ENCODE data around the gene CLCNKA.
A peak's percentile ranks its signal among the peaks of the same experiment; 100 is the strongest.
"Not testable (repeated sequence)": the region's sequence is repeated elsewhere in the genome, so short reads cannot be mapped to it uniquely, and the experiment has no call there.

The CLCNKA gene

DNA sequence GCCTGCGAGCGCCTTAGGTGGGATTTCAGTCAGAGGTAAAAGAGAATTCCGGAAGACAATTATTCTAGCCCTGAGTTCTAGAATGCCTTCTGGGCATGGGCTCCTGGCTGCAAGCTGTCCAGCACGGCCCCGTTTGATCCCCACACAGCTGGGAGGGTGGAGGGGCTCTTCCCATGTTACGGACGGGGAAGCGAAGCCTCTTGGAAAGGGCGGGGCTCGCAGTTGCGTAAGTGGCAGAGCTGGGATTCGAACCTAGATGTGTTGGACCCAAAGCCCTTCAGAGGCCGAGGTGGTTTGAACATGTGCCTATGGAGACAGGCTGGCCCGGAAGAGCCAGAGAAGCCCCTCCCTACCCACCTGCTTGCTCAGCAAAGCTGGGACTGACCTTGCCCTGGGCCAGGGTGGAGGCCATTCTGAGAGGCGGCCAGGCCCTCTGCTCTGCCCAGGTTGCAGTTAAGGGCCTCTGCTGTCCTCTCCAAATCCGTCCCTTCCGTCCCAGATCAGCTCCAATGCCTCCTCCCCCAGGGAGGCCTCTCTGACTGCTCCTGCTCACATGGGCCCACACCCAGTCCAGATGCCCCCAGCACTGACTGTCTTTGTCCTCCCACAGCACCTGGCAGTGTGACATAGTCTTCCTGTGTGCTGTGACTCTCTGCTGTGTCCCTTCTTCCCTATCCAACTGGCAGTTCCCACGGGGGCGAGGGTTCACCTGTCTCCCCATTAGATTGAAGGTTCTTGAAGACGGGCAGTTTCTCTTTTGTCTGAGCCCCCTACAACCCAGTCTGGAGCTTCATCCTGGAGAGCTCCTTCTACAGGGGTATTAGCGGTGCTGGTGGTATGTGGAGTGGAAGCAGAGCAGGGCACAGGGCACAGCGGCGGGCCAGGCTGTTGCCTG is 2.8 kb upstream of the CLCNKA start:
- Histone ChIP-seq H3K9me3 (ENCODE audit: control insufficient read depth, low read length) (no peaks in the 10 kb centered on the region), H3K27me3 (ENCODE audit: control insufficient read depth, insufficient read depth, low read length) (no peaks in the 10 kb centered on the region), H3K4me1 (peaks cover 56% of the 10 kb centered on the region), H2AFZ (no peak overlapping the region), H3K27ac (peak overlapping the region; percentile 99), H3K36me3 (ENCODE audit: control insufficient read depth, insufficient read depth, low read length) (no peaks in the 10 kb centered on the region), H3K9ac (no peak overlapping the region), H3K79me2 (no peaks in the 10 kb centered on the region), H3K4me3 (ENCODE audit: low read depth, low read length) (no peak overlapping the region), H3K4me2 (ENCODE audit: low read length) (peak overlapping the region; percentile 19)
- TF ChIP-seq, protein P1, sequence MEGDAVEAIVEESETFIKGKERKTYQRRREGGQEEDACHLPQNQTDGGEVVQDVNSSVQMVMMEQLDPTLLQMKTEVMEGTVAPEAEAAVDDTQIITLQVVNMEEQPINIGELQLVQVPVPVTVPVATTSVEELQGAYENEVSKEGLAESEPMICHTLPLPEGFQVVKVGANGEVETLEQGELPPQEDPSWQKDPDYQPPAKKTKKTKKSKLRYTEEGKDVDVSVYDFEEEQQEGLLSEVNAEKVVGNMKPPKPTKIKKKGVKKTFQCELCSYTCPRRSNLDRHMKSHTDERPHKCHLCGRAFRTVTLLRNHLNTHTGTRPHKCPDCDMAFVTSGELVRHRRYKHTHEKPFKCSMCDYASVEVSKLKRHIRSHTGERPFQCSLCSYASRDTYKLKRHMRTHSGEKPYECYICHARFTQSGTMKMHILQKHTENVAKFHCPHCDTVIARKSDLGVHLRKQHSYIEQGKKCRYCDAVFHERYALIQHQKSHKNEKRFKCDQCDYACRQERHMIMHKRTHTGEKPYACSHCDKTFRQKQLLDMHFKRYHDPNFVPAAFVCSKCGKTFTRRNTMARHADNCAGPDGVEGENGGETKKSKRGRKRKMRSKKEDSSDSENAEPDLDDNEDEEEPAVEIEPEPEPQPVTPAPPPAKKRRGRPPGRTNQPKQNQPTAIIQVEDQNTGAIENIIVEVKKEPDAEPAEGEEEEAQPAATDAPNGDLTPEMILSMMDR (IDR thresholded peaks at IDR 0.05), result no peak

DNA sequence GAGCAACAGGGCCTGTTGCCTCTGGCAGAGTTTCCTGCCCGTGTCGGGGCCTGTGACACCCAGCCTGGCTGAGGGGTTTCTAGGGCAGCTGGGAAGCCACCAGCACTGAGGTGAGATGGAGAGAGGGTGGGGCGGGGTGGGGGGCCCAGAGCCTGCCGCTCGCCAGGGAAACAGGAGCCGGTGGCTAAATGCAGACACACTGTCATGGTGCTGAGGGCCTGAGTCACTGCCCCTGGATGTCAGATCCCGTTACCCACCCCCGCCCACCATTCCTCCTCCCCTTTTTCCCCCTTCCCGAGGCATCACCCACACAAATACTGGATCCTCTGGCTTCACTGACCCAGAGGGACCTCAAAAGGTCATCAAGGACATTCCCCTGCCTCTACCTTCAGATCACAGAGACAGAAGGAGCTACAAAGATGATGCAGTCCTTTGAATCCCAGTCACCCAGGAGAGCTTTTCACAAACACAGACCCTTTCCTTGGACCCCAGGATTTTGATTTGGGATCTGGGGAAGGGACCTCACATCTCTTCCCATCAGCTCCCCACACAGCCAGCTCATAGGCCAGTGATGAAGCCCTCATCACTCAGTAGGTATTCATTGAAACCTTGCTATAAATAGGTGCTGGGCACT is 2.1 kb upstream of the CLCNKA start:
- peaks cover 56% of the 10 kb centered on the region for H3K4me1 ChIP-seq
- no peak overlapping the region for H3K4me3 ChIP-seq (ENCODE audit: low read depth, low read length)
- H3K9me3 ChIP-seq (ENCODE audit: control insufficient read depth, low read length), result no peaks in the 10 kb centered on the region
- peak overlapping the region; percentile 99 for H3K27ac ChIP-seq
- H3K27me3 ChIP-seq (ENCODE audit: control insufficient read depth, insufficient read depth, low read length), result no peaks in the 10 kb centered on the region
- H2AFZ ChIP-seq, result no peak overlapping the region
- H3K36me3 ChIP-seq (ENCODE audit: control insufficient read depth, insufficient read depth, low read length), result no peaks in the 10 kb centered on the region
- peak overlapping the region; percentile 11 for H3K4me2 ChIP-seq (ENCODE audit: low read length)
- TF ChIP-seq, protein P1 (IDR thresholded peaks at IDR 0.05), result no peak
- H3K79me2 ChIP-seq, result no peaks in the 10 kb centered on the region
- no peak overlapping the region for H3K9ac ChIP-seq

DNA sequence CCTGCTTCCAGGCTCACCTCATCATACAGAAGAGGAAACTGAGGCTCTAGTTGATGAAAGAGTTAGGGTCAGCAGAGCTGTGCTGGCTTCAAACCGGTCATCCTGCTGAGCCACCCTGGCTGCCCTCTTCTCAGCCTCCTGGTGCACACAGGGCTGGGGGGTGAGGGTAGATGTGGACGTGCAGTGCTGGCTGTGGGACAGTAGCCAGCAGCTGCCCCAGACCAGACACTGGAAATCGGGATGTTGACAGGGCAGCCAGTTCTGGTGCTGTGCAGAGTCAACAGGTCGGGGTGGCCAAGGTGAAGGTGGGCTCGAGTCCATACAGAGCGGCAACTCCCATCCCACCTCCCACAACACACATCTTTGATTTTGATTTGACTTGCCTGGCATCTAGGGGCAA is 1.5 kb upstream of the CLCNKA start:
- no peaks in the 10 kb centered on the region for H3K36me3 ChIP-seq (ENCODE audit: control insufficient read depth, insufficient read depth, low read length)
- H3K79me2 ChIP-seq, result no peaks in the 10 kb centered on the region
- TF ChIP-seq, protein P1 (IDR thresholded peaks at IDR 0.05), result no peak
- no peak overlapping the region for H2AFZ ChIP-seq
- peak overlapping the region; percentile 99 for H3K27ac ChIP-seq
- H3K27me3 ChIP-seq (ENCODE audit: control insufficient read depth, insufficient read depth, low read length), result no peaks in the 10 kb centered on the region
- H3K4me3 ChIP-seq (ENCODE audit: low read depth, low read length), result no peak overlapping the region
- no peaks in the 10 kb centered on the region for H3K9me3 ChIP-seq (ENCODE audit: control insufficient read depth, low read length)
- H3K9ac ChIP-seq, result no peak overlapping the region
- peak overlapping the region; percentile 11 for H3K4me2 ChIP-seq (ENCODE audit: low read length)
- peaks cover 56% of the 10 kb centered on the region for H3K4me1 ChIP-seq

DNA sequence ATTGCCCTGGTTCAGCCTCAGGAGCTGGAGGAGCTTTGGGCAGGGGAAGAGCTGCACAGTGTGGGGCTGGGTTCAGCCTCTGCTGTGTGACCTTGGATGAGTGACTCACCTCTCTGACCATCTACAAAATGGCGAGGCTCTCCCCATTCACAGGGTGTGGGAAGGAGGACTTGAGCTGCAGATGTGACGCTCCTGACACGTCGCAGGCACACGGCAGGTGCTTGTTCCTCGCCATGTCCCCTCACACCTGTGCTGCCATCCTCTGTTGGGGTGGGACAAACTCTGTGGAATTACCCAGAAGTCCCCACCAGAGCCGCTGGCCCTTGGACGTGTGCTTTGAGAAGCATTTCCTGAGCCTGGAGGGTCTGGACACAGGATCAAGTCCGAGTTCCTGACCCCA is 958 bp upstream of the CLCNKA start:
- H3K4me3 ChIP-seq (ENCODE audit: low read depth, low read length); H3K9me3 ChIP-seq (ENCODE audit: control insufficient read depth, low read length); H3K79me2 ChIP-seq; H3K27me3 ChIP-seq (ENCODE audit: control insufficient read depth, insufficient read depth, low read length); H2AFZ ChIP-seq; H3K9ac ChIP-seq; H3K4me2 ChIP-seq (ENCODE audit: low read length); H3K36me3 ChIP-seq (ENCODE audit: control insufficient read depth, insufficient read depth, low read length): not testable (repeated sequence)
- Histone ChIP-seq H3K27ac (peak overlapping the region; percentile 99), H3K4me1 (peaks cover 54% of the 10 kb centered on the region)

DNA sequence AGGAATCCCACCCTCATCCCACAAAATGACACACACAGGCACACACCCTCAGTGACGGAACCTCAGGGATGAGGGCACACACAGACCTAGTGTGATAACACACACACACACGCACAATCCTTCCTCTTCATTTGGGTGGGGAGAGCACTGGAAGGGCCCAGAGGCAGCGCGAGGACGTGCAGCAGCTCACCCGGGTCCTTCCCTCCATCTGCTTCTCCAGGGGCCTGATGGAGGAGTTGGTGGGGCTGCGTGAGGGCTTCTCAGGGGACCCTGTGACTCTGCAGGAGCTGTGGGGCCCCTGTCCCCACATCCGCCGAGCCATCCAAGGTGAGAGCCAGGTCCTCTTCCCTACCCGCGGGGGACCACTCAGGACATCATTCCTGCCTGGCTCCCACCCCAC is 557 bp downstream of the CLCNKA start:
- H3K9ac ChIP-seq, result no peak overlapping the region
- H3K36me3 ChIP-seq (ENCODE audit: control insufficient read depth, insufficient read depth, low read length), result no peaks in the 10 kb centered on the region
- no peaks in the 10 kb centered on the region for H3K27me3 ChIP-seq (ENCODE audit: control insufficient read depth, insufficient read depth, low read length)
- peak overlapping the region; percentile 99 for H3K27ac ChIP-seq
- H2AFZ ChIP-seq, result no peak overlapping the region
- no peaks in the 10 kb centered on the region for H3K79me2 ChIP-seq
- peak overlapping the region; percentile 42 for H3K4me3 ChIP-seq (ENCODE audit: low read depth, low read length)
- H3K9me3 ChIP-seq (ENCODE audit: control insufficient read depth, low read length), result no peaks in the 10 kb centered on the region
- H3K4me2 ChIP-seq (ENCODE audit: low read length), result peak overlapping the region; percentile 72
- TF ChIP-seq, protein P1 (IDR thresholded peaks at IDR 0.05), result no peak
- peaks cover 44% of the 10 kb centered on the region for H3K4me1 ChIP-seq

All from parathyroid adenoma (tissue), 2 donors.